ENCODE data around the gene CRADD.

The CRADD gene

GRCh38 chr12:93714382-93714781, 37.2 kb downstream of the CRADD start:
- no peak for DNase-seq (ENCODE audit: low read depth, low spot score)
- Histone ChIP-seq H3K36me3 (ENCODE audit: control insufficient read depth, insufficient read depth, low read length) (no peaks in the 10 kb centered on the region), H3K4me3 (ENCODE audit: low read length) (no peak overlapping the region), H3K4me1 (ENCODE audit: control insufficient read depth, insufficient read depth, low read length) (no peaks in the 10 kb centered on the region), H3K27me3 (ENCODE audit: control insufficient read depth, insufficient read depth, low read length) (no peaks in the 10 kb centered on the region), H3K9me3 (ENCODE audit: control insufficient read depth, insufficient read depth, low read length) (no peaks in the 10 kb centered on the region), H3K27ac (ENCODE audit: low read length) (no peak overlapping the region)
- no CpG with 5 or more reads among the region's 5 CpGs for WGBS (ENCODE audit: insufficient coverage, insufficient read length)

GRCh38 chr12:93719710-93720109, 42.5 kb downstream of the CRADD start:
- WGBS (ENCODE audit: insufficient coverage, insufficient read length): no CpG with 5 or more reads among the region's 1 CpG
- Histone ChIP-seq H3K4me1 (ENCODE audit: control insufficient read depth, insufficient read depth, low read length) (no peaks in the 10 kb centered on the region), H3K27me3 (ENCODE audit: control insufficient read depth, insufficient read depth, low read length) (no peaks in the 10 kb centered on the region), H3K27ac (ENCODE audit: low read length) (no peak overlapping the region), H3K9me3 (ENCODE audit: control insufficient read depth, insufficient read depth, low read length) (no peaks in the 10 kb centered on the region), H3K36me3 (ENCODE audit: control insufficient read depth, insufficient read depth, low read length) (no peaks in the 10 kb centered on the region), H3K4me3 (ENCODE audit: low read length) (no peak overlapping the region)
- DNase-seq (ENCODE audit: low read depth, low spot score): no peak

GRCh38 chr12:93720559-93720958, 43.4 kb downstream of the CRADD start:
- no peak for DNase-seq (ENCODE audit: low read depth, low spot score)
- WGBS (ENCODE audit: insufficient coverage, insufficient read length): no CpG with 5 or more reads among the region's 2 CpGs

GRCh38 chr12:93722179-93722578, 45.0 kb downstream of the CRADD start:
- DNase-seq (ENCODE audit: low read depth, low spot score): no peak
- WGBS (ENCODE audit: insufficient coverage, insufficient read length): no CpG with 5 or more reads among the region's 2 CpGs
- Histone ChIP-seq H3K4me1 (ENCODE audit: control insufficient read depth, insufficient read depth, low read length) (no peaks in the 10 kb centered on the region), H3K27me3 (ENCODE audit: control insufficient read depth, insufficient read depth, low read length) (no peaks in the 10 kb centered on the region), H3K9me3 (ENCODE audit: control insufficient read depth, insufficient read depth, low read length) (no peaks in the 10 kb centered on the region), H3K27ac (ENCODE audit: low read length) (no peak overlapping the region), H3K36me3 (ENCODE audit: control insufficient read depth, insufficient read depth, low read length) (no peaks in the 10 kb centered on the region), H3K4me3 (ENCODE audit: low read length) (no peak overlapping the region)

More at GRCh38 chr12:93720559-93720958, 43.4 kb downstream of the CRADD start:
- Histone ChIP-seq H3K36me3 (ENCODE audit: control insufficient read depth, insufficient read depth, low read length) (no peaks in the 10 kb centered on the region), H3K27ac (ENCODE audit: low read length) (no peak overlapping the region), H3K9me3 (ENCODE audit: control insufficient read depth, insufficient read depth, low read length) (no peaks in the 10 kb centered on the region), H3K4me3 (ENCODE audit: low read length) (no peak overlapping the region), H3K27me3 (ENCODE audit: control insufficient read depth, insufficient read depth, low read length) (no peaks in the 10 kb centered on the region), H3K4me1 (ENCODE audit: control insufficient read depth, insufficient read depth, low read length) (no peaks in the 10 kb centered on the region)

- Histone ChIP-seq H3K36me3 (ENCODE audit: control insufficient read depth, insufficient read depth, low read length) (no peaks in the 10 kb centered on the region), H3K9me3 (ENCODE audit: control insufficient read depth, insufficient read depth, low read length) (no peaks in the 10 kb centered on the region), H3K27ac (ENCODE audit: low read length) (no peak overlapping the region), H3K4me3 (ENCODE audit: low read length) (no peak overlapping the region), H3K4me1 (ENCODE audit: control insufficient read depth, insufficient read depth, low read length) (no peaks in the 10 kb centered on the region), H3K27me3 (ENCODE audit: control insufficient read depth, insufficient read depth, low read length) (no peaks in the 10 kb centered on the region)
- DNase-seq (ENCODE audit: low read depth, low spot score): no peak
- WGBS (ENCODE audit: insufficient coverage, insufficient read length): no CpG with 5 or more reads among the region's 4 CpGs
Observed at GRCh38 chr12:93722835-93723567, 45.8 kb downstream of the CRADD start.

GRCh38 chr12:93723568-93723930, 46.4 kb downstream of the CRADD start:
- H3K36me3 ChIP-seq (ENCODE audit: control insufficient read depth, insufficient read depth, low read length): no peaks in the 10 kb centered on the region
- DNase-seq (ENCODE audit: low read depth, low spot score): no peak
- no peak overlapping the region for H3K4me3 ChIP-seq (ENCODE audit: low read length)
- no peaks in the 10 kb centered on the region for H3K9me3 ChIP-seq (ENCODE audit: control insufficient read depth, insufficient read depth, low read length)
- H3K27ac ChIP-seq (ENCODE audit: low read length): no peak overlapping the region
- no peaks in the 10 kb centered on the region for H3K4me1 ChIP-seq (ENCODE audit: control insufficient read depth, insufficient read depth, low read length)
- H3K27me3 ChIP-seq (ENCODE audit: control insufficient read depth, insufficient read depth, low read length): no peaks in the 10 kb centered on the region
- WGBS (ENCODE audit: insufficient coverage, insufficient read length): no CpG with 5 or more reads among the region's 4 CpGs

- no peak for DNase-seq (ENCODE audit: low read depth, low spot score)
- H3K9me3 ChIP-seq (ENCODE audit: control insufficient read depth, insufficient read depth, low read length): no peaks in the 10 kb centered on the region
Observed at GRCh38 chr12:93725531-93725930, 48.4 kb downstream of the CRADD start.

GRCh38 chr12:93727195-93727811, 50.1 kb downstream of the CRADD start:
- no CpG with 5 or more reads among the region's 3 CpGs for WGBS (ENCODE audit: insufficient coverage, insufficient read length)
- H3K4me1 ChIP-seq (ENCODE audit: control insufficient read depth, insufficient read depth, low read length): no peaks in the 10 kb centered on the region
- H3K36me3 ChIP-seq (ENCODE audit: control insufficient read depth, insufficient read depth, low read length): no peaks in the 10 kb centered on the region
- H3K9me3 ChIP-seq (ENCODE audit: control insufficient read depth, insufficient read depth, low read length): no peaks in the 10 kb centered on the region
- no peaks in the 10 kb centered on the region for H3K27me3 ChIP-seq (ENCODE audit: control insufficient read depth, insufficient read depth, low read length)
- H3K27ac ChIP-seq (ENCODE audit: low read length): no peak overlapping the region
- no peak overlapping the region for H3K4me3 ChIP-seq (ENCODE audit: low read length)
- no peak for DNase-seq (ENCODE audit: low read depth, low spot score)

More at GRCh38 chr12:93725531-93725930, 48.4 kb downstream of the CRADD start:
- H3K27me3 ChIP-seq (ENCODE audit: control insufficient read depth, insufficient read depth, low read length): no peaks in the 10 kb centered on the region
- H3K36me3 ChIP-seq (ENCODE audit: control insufficient read depth, insufficient read depth, low read length): no peaks in the 10 kb centered on the region
- H3K27ac ChIP-seq (ENCODE audit: low read length): no peak overlapping the region
- H3K4me1 ChIP-seq (ENCODE audit: control insufficient read depth, insufficient read depth, low read length): no peaks in the 10 kb centered on the region
- H3K4me3 ChIP-seq (ENCODE audit: low read length): no peak overlapping the region

GRCh38 chr12:93727911-93728310, 50.7 kb downstream of the CRADD start:
- Histone ChIP-seq H3K4me3 (ENCODE audit: low read length) (no peak overlapping the region), H3K9me3 (ENCODE audit: control insufficient read depth, insufficient read depth, low read length) (no peaks in the 10 kb centered on the region), H3K27ac (ENCODE audit: low read length) (no peak overlapping the region), H3K36me3 (ENCODE audit: control insufficient read depth, insufficient read depth, low read length) (no peaks in the 10 kb centered on the region), H3K4me1 (ENCODE audit: control insufficient read depth, insufficient read depth, low read length) (no peaks in the 10 kb centered on the region), H3K27me3 (ENCODE audit: control insufficient read depth, insufficient read depth, low read length) (no peaks in the 10 kb centered on the region)
- no peak for DNase-seq (ENCODE audit: low read depth, low spot score)
- WGBS (ENCODE audit: insufficient coverage, insufficient read length): no CpG with 5 or more reads among the region's 4 CpGs

GRCh38 chr12:93729934-93730333, 52.8 kb downstream of the CRADD start:
- no peak for DNase-seq (ENCODE audit: low read depth, low spot score)
- Histone ChIP-seq H3K27ac (ENCODE audit: low read length) (no peak overlapping the region), H3K4me3 (ENCODE audit: low read length) (no peak overlapping the region), H3K36me3 (ENCODE audit: control insufficient read depth, insufficient read depth, low read length) (no peaks in the 10 kb centered on the region), H3K4me1 (ENCODE audit: control insufficient read depth, insufficient read depth, low read length) (0 out of 2 replicates have a peak, but pooled peaks cover 2% of the 10 kb centered on the region), H3K9me3 (ENCODE audit: control insufficient read depth, insufficient read depth, low read length) (no peaks in the 10 kb centered on the region), H3K27me3 (ENCODE audit: control insufficient read depth, insufficient read depth, low read length) (no peaks in the 10 kb centered on the region)
- WGBS (ENCODE audit: insufficient coverage, insufficient read length): no CpG with 5 or more reads among the region's 3 CpGs

- no peak overlapping the region for H3K27ac ChIP-seq (ENCODE audit: low read length)
- no peak for DNase-seq (ENCODE audit: low read depth, low spot score)
- WGBS (ENCODE audit: insufficient coverage, insufficient read length): no CpG with 5 or more reads among the region's 3 CpGs
Observed at GRCh38 chr12:93733358-93733757, 56.2 kb downstream of the CRADD start.

More at GRCh38 chr12:93733358-93733757, 56.2 kb downstream of the CRADD start:
- Histone ChIP-seq H3K4me1 (ENCODE audit: control insufficient read depth, insufficient read depth, low read length) (peaks cover 4% of the 10 kb centered on the region; the same call in 1 of the 2 replicates), H3K9me3 (ENCODE audit: control insufficient read depth, insufficient read depth, low read length) (no peaks in the 10 kb centered on the region), H3K36me3 (ENCODE audit: control insufficient read depth, insufficient read depth, low read length) (no peaks in the 10 kb centered on the region), H3K4me3 (ENCODE audit: low read length) (no peak overlapping the region), H3K27me3 (ENCODE audit: control insufficient read depth, insufficient read depth, low read length) (no peaks in the 10 kb centered on the region)
